Hindlimb muscle (tissue), 1 donor: ENCODE measurements around the gene PFN3. TPM values are rescaled to one million over a fixed set of nuclear protein-coding genes. Genes with fewer than 3 reads are reported as not detected.
"Not testable (repeated sequence)": the region's sequence is repeated elsewhere in the genome, so short reads cannot be mapped to it uniquely, and the experiment has no call there.

Experiments
- DNase-seq: peaks from one replicate; pipeline ENCODE4 v3.0.0-alpha.2; 2013
- polyA plus RNA-seq: library from polyadenylated mRNA; unstranded; fragments of 120-200 nt; gene quantifications from one replicate; pipeline ENCODE4 v1.2.1, GENCODE V29; 2013; ENCODE audit not compliant: insufficient read length

PFN3 gene
- polyA plus RNA-seq, 1 donor: not detected

GRCh38 chr5:177425196-177425800, 24.8 kb upstream of the PFN3 start:
- no peak for DNase-seq

GRCh38 chr5:177423671-177424070, 23.2 kb upstream of the PFN3 start:
- no peak for DNase-seq

- no peak for DNase-seq
These were observed 20.8 kb upstream of the PFN3 start for GRCh38 chr5:177421062-177421798.

GRCh38 chr5:177420472-177420871, 20.0 kb upstream of the PFN3 start:
- not testable (repeated sequence) for DNase-seq

- DNase-seq: no peak
These were observed 18.6 kb upstream of the PFN3 start for GRCh38 chr5:177419046-177419445.

- not testable (repeated sequence) for DNase-seq
These were observed 16.6 kb upstream of the PFN3 start for GRCh38 chr5:177417081-177417480.

GRCh38 chr5:177414481-177414880, 14.0 kb upstream of the PFN3 start:
- DNase-seq: no peak

GRCh38 chr5:177412603-177413233, 12.3 kb upstream of the PFN3 start:
- DNase-seq: no peak

- DNase-seq: no peak
These were observed 10.1 kb upstream of the PFN3 start for GRCh38 chr5:177410575-177410974.

GRCh38 chr5:177409043-177409801, 8.8 kb upstream of the PFN3 start, which contains the start of gene F12:
TSS of gene F12 (minus strand) at chr5:177409564. CDS start at chr5:177409527, 37 bp downstream.
- no peak for DNase-seq

GRCh38 chr5:177405805-177406204, 5.3 kb upstream of the PFN3 start:
- no peak for DNase-seq

GRCh38 chr5:177405312-177405711, 4.9 kb upstream of the PFN3 start:
- no peak for DNase-seq

- no peak for DNase-seq
These were observed 4.2 kb upstream of the PFN3 start for GRCh38 chr5:177404641-177405179.

- peak; percentile 84 for DNase-seq
These were observed 3.6 kb upstream of the PFN3 start for GRCh38 chr5:177403792-177404640.

- no peak for DNase-seq
These were observed 2.8 kb upstream of the PFN3 start for GRCh38 chr5:177403102-177403791.

GRCh38 chr5:177402271-177403043, 2.0 kb upstream of the PFN3 start:
- DNase-seq: no peak

- DNase-seq: no peak
These were observed 2.5 kb downstream of the PFN3 start for GRCh38 chr5:177397875-177398390.

GRCh38 chr5:177396807-177397206, 3.7 kb downstream of the PFN3 start:
- DNase-seq: no peak

GRCh38 chr5:177396078-177396477, 4.4 kb downstream of the PFN3 start:
- DNase-seq: no peak

- DNase-seq: no peak
These were observed 6.5 kb downstream of the PFN3 start for GRCh38 chr5:177393990-177394389.
